ENCODE data around the gene IFNA5. TPM values are rescaled to one million over a fixed set of nuclear protein-coding genes. Genes with fewer than 3 reads are reported as not detected.
A peak's percentile ranks its signal among the peaks of the same experiment; 100 is the strongest.

The IFNA5 gene
- total RNA-seq, 1 donor from 2014 or later = not detected

GRCh38 chr9:21340735-21341134 lies 35.6 kb upstream of the IFNA5 start:
- H3K9me3 Mint-ChIP-seq (ENCODE audit: unreplicated experiment) = peaks cover 7% of the 10 kb centered on the region
- TF ChIP-seq, protein P1, sequence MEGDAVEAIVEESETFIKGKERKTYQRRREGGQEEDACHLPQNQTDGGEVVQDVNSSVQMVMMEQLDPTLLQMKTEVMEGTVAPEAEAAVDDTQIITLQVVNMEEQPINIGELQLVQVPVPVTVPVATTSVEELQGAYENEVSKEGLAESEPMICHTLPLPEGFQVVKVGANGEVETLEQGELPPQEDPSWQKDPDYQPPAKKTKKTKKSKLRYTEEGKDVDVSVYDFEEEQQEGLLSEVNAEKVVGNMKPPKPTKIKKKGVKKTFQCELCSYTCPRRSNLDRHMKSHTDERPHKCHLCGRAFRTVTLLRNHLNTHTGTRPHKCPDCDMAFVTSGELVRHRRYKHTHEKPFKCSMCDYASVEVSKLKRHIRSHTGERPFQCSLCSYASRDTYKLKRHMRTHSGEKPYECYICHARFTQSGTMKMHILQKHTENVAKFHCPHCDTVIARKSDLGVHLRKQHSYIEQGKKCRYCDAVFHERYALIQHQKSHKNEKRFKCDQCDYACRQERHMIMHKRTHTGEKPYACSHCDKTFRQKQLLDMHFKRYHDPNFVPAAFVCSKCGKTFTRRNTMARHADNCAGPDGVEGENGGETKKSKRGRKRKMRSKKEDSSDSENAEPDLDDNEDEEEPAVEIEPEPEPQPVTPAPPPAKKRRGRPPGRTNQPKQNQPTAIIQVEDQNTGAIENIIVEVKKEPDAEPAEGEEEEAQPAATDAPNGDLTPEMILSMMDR (IDR thresholded peaks at IDR 0.05; ENCODE audit: insufficient read depth, low read depth, low read length) = no peak
- TF ChIP-seq EZH2 (IDR thresholded peaks at IDR 0.05; ENCODE audit: insufficient read depth, low read length) = no peak
- H3K27ac Mint-ChIP-seq (ENCODE audit: unreplicated experiment) = no peak overlapping the region
- Histone ChIP-seq H3K9me3 (ENCODE audit: insufficient read depth, low read depth, low read length) (no peaks in the 10 kb centered on the region), H4K20me1 (ENCODE audit: insufficient read depth, low read length) (no peaks in the 10 kb centered on the region), H2AFZ (ENCODE audit: low read depth, low read length) (no peak overlapping the region), H3K36me3 (ENCODE audit: insufficient read depth, low read length) (no peaks in the 10 kb centered on the region), H3K79me2 (ENCODE audit: insufficient read depth, low read length) (no peaks in the 10 kb centered on the region), H3K4me3 (ENCODE audit: insufficient read depth, low read depth, low read length) (no peak overlapping the region), H3K9ac (ENCODE audit: low read length) (no peak overlapping the region), H3K27me3 (ENCODE audit: insufficient read depth, low read length) (no peaks in the 10 kb centered on the region), H3K4me1 (ENCODE audit: insufficient read depth, low read length) (no peaks in the 10 kb centered on the region), H3K27ac (ENCODE audit: low read depth, low read length) (no peak overlapping the region), H3K4me2 (ENCODE audit: low read length) (no peak overlapping the region)
- H3K4me1 Mint-ChIP-seq (ENCODE audit: low read depth, unreplicated experiment) = no peaks in the 10 kb centered on the region
- no peaks in the 10 kb centered on the region for H3K27me3 Mint-ChIP-seq (ENCODE audit: low read depth, unreplicated experiment)
- FAIRE-seq (no peak), DNase-seq (ENCODE audit: low read depth) (no peak)
- H3K4me3 Mint-ChIP-seq (ENCODE audit: unreplicated experiment) = no peak overlapping the region
- H3K36me3 Mint-ChIP-seq (ENCODE audit: low read depth, unreplicated experiment) = no peaks in the 10 kb centered on the region

DNA sequence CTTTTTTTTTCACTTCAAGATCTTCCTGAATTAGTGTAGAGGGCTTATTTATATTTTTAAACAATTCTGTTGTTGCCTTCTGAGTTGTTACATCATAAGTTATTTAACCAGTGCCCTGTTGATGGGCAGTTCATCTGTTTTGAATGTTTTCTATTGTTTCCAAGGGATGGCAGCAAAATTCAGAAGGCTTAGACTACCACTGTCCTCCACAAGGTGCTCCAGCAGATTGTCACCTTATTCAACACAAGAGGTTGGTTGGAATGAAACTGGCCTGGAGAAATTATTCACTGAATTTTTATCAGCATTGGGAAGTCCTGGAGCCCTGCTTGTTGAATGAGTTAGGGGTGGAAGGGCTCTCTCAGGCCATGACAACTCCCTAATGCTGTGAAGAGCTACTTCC lies 31.3 kb upstream of the IFNA5 start:
- Mint-ChIP-seq H3K36me3 (ENCODE audit: low read depth, unreplicated experiment) (peaks cover 11% of the 10 kb centered on the region), H3K27ac (ENCODE audit: unreplicated experiment) (no peak overlapping the region), H3K4me1 (ENCODE audit: low read depth, unreplicated experiment) (peaks cover 24% of the 10 kb centered on the region), H3K9me3 (ENCODE audit: unreplicated experiment) (no peaks in the 10 kb centered on the region), H3K27me3 (ENCODE audit: low read depth, unreplicated experiment) (no peaks in the 10 kb centered on the region), H3K4me3 (ENCODE audit: unreplicated experiment) (peak overlapping the region; percentile 92)
- Histone ChIP-seq H3K9me3 (ENCODE audit: insufficient read depth, low read depth, low read length) (no peaks in the 10 kb centered on the region), H3K27ac (ENCODE audit: low read depth, low read length) (no peak overlapping the region), H3K4me2 (ENCODE audit: low read length) (no peak overlapping the region), H3K4me3 (ENCODE audit: insufficient read depth, low read depth, low read length) (no peak overlapping the region), H3K27me3 (ENCODE audit: insufficient read depth, low read length) (no peaks in the 10 kb centered on the region), H3K9ac (ENCODE audit: low read length) (no peak overlapping the region), H3K4me1 (ENCODE audit: insufficient read depth, low read length) (peaks cover 17% of the 10 kb centered on the region), H4K20me1 (ENCODE audit: insufficient read depth, low read length) (peaks cover 28% of the 10 kb centered on the region), H2AFZ (ENCODE audit: low read depth, low read length) (no peak overlapping the region), H3K36me3 (ENCODE audit: insufficient read depth, low read length) (no peaks in the 10 kb centered on the region), H3K79me2 (ENCODE audit: insufficient read depth, low read length) (peaks cover 38% of the 10 kb centered on the region)
- DNase-seq (ENCODE audit: low read depth) (no peak), FAIRE-seq (no peak)
- TF ChIP-seq, protein P1 (IDR thresholded peaks at IDR 0.05; ENCODE audit: insufficient read depth, low read depth, low read length) = no peak

- H3K4me1 Mint-ChIP-seq (ENCODE audit: low read depth, unreplicated experiment) = peaks cover 29% of the 10 kb centered on the region
- peaks cover 43% of the 10 kb centered on the region for H4K20me1 ChIP-seq (ENCODE audit: insufficient read depth, low read length)
- peaks cover 11% of the 10 kb centered on the region for H3K36me3 Mint-ChIP-seq (ENCODE audit: low read depth, unreplicated experiment)
- peaks cover 17% of the 10 kb centered on the region for H3K4me1 ChIP-seq (ENCODE audit: insufficient read depth, low read length)
- peak within 1 kb of the TSS; percentile 95 for H3K4me3 ChIP-seq (ENCODE audit: insufficient read depth, low read depth, low read length)
- TF ChIP-seq EZH2 (IDR thresholded peaks at IDR 0.05; ENCODE audit: insufficient read depth, low read length) = no peak
- TF ChIP-seq, protein P1 (IDR thresholded peaks at IDR 0.05; ENCODE audit: insufficient read depth, low read depth, low read length) = no peak
- H2AFZ ChIP-seq (ENCODE audit: low read depth, low read length) = peak within 1 kb of the TSS; percentile 93
- peak within 1 kb of the TSS; percentile 97 for H3K9ac ChIP-seq (ENCODE audit: low read length)
- peaks cover 5% of the 10 kb centered on the region for H3K36me3 ChIP-seq (ENCODE audit: insufficient read depth, low read length)
- H3K27ac ChIP-seq (ENCODE audit: low read depth, low read length) = peak within 1 kb of the TSS; percentile 93
- no peaks in the 10 kb centered on the region for H3K9me3 ChIP-seq (ENCODE audit: insufficient read depth, low read depth, low read length)
- DNase-seq (ENCODE audit: low read depth) (peak; percentile 80), FAIRE-seq (peak; percentile 23)
- H3K27me3 Mint-ChIP-seq (ENCODE audit: low read depth, unreplicated experiment) = no peaks in the 10 kb centered on the region
- peak within 1 kb of the TSS; percentile 95 for H3K27ac Mint-ChIP-seq (ENCODE audit: unreplicated experiment)
- H3K27me3 ChIP-seq (ENCODE audit: insufficient read depth, low read length) = no peaks in the 10 kb centered on the region
- peaks cover 53% of the 10 kb centered on the region for H3K79me2 ChIP-seq (ENCODE audit: insufficient read depth, low read length)
- H3K4me3 Mint-ChIP-seq (ENCODE audit: unreplicated experiment) = peak within 1 kb of the TSS; percentile 92
- peak within 1 kb of the TSS; percentile 92 for H3K4me2 ChIP-seq (ENCODE audit: low read length)
- no peaks in the 10 kb centered on the region for H3K9me3 Mint-ChIP-seq (ENCODE audit: unreplicated experiment)
Measured at GRCh38 chr9:21334701-21335632, 29.9 kb upstream of the IFNA5 start, which contains the start of gene KLHL9. KLHL9 (minus strand) TSS chr9:21335404; CDS start chr9:21334859, 545 bp downstream.

Data from astrocyte (in vitro differentiated cells and primary cell).